ENCODE results near the gene NKAIN2. TPM values are rescaled to one million over a fixed set of nuclear protein-coding genes. Genes with fewer than 3 reads are reported as not detected.

NKAIN2 gene
- polyA plus RNA-seq, 1 of the 3 experiments (the other 2 are of a cell fraction), result not detected

DNA sequence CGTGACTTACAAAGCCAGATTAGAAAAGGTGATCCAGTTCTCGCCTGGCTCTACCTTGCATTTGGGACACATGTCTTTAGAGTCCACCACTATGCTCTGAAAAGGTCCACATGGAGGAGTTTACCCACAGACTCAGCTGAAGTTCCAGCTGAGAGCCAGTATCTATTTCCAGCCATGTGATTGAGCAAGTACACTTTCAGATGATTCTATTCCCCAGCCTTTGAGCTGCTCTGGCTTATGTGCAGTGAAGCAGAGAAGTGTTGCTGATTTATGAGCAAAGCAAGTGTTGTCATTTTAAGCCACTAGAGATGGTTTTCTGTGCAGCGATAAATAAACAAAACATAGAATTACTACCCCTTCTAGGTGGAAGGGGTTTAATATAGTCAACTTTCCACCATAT, 637.8 kb downstream of the NKAIN2 start:
- Histone ChIP-seq H3K79me2 (ENCODE audit: insufficient read depth) (no peaks in the 10 kb centered on the region), H3K27me3 (ENCODE audit: insufficient read depth) (no peaks in the 10 kb centered on the region), H3F3A (replicated peaks; ENCODE audit: insufficient read depth) (no peaks in the 10 kb centered on the region), H3K9ac (no peak overlapping the region), H3K9me3 (no peaks in the 10 kb centered on the region), H3K27ac (ENCODE audit: low read depth in 2 of 2, low read length in 1 of 2) (no peak overlapping the region), H2AFZ (ENCODE audit: low read depth) (no peak overlapping the region), H3K9me2 (0 out of 2 replicates have a peak, but pooled peaks cover 2% of the 10 kb centered on the region), H3K4me2 (no peak overlapping the region), H3K4me3 (ENCODE audit: low read depth in 2 of 2, low read length in 1 of 2) (no peak overlapping the region), H3K4me1 (ENCODE audit: control insufficient read depth in 1 of 2, insufficient read depth in 2 of 2, low read depth in 1 of 2, low read length in 1 of 2) (no peaks in the 10 kb centered on the region), H4K20me1 (ENCODE audit: insufficient read depth) (no peaks in the 10 kb centered on the region), H3K36me3 (replicated peaks in 1 of 2; ENCODE audit: control insufficient read depth in 1 of 2, insufficient read depth in 2 of 2, low read length in 1 of 2) (no peaks in the 10 kb centered on the region)
- no peak for DNase-seq
- ChIA-PET POLR2A (no interaction called here), CTCF (no interaction called here)
- WGBS (ENCODE audit: low lambda C conversion rate), result 9% methylated on average over 3 of the region's 3 CpGs
- TF ChIP-seq, protein P1, sequence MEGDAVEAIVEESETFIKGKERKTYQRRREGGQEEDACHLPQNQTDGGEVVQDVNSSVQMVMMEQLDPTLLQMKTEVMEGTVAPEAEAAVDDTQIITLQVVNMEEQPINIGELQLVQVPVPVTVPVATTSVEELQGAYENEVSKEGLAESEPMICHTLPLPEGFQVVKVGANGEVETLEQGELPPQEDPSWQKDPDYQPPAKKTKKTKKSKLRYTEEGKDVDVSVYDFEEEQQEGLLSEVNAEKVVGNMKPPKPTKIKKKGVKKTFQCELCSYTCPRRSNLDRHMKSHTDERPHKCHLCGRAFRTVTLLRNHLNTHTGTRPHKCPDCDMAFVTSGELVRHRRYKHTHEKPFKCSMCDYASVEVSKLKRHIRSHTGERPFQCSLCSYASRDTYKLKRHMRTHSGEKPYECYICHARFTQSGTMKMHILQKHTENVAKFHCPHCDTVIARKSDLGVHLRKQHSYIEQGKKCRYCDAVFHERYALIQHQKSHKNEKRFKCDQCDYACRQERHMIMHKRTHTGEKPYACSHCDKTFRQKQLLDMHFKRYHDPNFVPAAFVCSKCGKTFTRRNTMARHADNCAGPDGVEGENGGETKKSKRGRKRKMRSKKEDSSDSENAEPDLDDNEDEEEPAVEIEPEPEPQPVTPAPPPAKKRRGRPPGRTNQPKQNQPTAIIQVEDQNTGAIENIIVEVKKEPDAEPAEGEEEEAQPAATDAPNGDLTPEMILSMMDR (IDR thresholded peaks at IDR 0.05), result no peak
- TF ChIP-seq, protein P2, sequence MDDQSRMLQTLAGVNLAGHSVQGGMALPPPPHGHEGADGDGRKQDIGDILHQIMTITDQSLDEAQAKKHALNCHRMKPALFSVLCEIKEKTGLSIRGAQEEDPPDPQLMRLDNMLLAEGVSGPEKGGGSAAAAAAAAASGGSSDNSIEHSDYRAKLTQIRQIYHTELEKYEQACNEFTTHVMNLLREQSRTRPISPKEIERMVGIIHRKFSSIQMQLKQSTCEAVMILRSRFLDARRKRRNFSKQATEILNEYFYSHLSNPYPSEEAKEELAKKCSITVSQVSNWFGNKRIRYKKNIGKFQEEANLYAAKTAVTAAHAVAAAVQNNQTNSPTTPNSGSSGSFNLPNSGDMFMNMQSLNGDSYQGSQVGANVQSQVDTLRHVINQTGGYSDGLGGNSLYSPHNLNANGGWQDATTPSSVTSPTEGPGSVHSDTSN (IDR thresholded peaks at IDR 0.05), result no peak
- TF ChIP-seq MEF2A (IDR thresholded peaks at IDR 0.05; ENCODE audit: borderline replicate concordance, low read depth), result no peak
- TF ChIP-seq TEAD4 (IDR thresholded peaks at IDR 0.05; ENCODE audit: borderline replicate concordance, insufficient read depth), result no peak
- TF ChIP-seq RFX5 (IDR thresholded peaks at IDR 0.05; ENCODE audit: low read length), result no peak
- TF ChIP-seq, protein P3, sequence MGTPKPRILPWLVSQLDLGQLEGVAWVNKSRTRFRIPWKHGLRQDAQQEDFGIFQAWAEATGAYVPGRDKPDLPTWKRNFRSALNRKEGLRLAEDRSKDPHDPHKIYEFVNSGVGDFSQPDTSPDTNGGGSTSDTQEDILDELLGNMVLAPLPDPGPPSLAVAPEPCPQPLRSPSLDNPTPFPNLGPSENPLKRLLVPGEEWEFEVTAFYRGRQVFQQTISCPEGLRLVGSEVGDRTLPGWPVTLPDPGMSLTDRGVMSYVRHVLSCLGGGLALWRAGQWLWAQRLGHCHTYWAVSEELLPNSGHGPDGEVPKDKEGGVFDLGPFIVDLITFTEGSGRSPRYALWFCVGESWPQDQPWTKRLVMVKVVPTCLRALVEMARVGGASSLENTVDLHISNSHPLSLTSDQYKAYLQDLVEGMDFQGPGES (IDR thresholded peaks at IDR 0.05; ENCODE audit: low read depth, low read length), result no peak
- no peak for TF ChIP-seq SMC3 (IDR thresholded peaks at IDR 0.05; ENCODE audit: low read depth, low read length)
- TF ChIP-seq EP300 (IDR thresholded peaks at IDR 0.05; ENCODE audit: borderline replicate concordance in 1 of 2, low read depth in 1 of 2, low read length in 1 of 2), result no peak

DNA sequence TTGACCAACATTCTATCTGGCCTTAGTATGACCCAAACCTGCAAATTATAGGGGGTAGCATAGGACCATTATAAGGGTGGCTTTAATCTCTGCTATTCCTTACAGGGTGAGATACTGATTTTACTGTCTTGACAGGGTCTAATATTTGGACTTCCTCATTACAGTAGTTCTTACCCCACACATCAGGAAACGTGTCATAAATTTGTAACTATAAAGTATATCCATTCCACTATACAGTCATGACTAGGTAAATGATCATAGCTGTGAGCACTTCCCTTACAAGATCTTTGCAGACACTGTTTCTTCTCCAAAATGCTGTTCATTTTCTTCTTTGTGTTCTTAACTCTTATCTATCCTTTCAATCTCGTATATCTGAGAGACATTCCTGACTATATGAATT, 639.9 kb downstream of the NKAIN2 start:
- Histone ChIP-seq H3K9me2 (0 out of 2 replicates have a peak, but pooled peaks cover 2% of the 10 kb centered on the region), H3K27me3 (ENCODE audit: insufficient read depth) (no peaks in the 10 kb centered on the region), H3K36me3 (replicated peaks in 1 of 2; ENCODE audit: control insufficient read depth in 1 of 2, insufficient read depth in 2 of 2, low read length in 1 of 2) (no peaks in the 10 kb centered on the region), H3K4me3 (ENCODE audit: low read depth in 2 of 2, low read length in 1 of 2) (no peak overlapping the region), H3K4me2 (no peak overlapping the region), H2AFZ (ENCODE audit: low read depth) (no peak overlapping the region), H3K9me3 (no peaks in the 10 kb centered on the region), H3K4me1 (ENCODE audit: control insufficient read depth in 1 of 2, insufficient read depth in 2 of 2, low read depth in 1 of 2, low read length in 1 of 2) (no peaks in the 10 kb centered on the region), H3K9ac (no peak overlapping the region), H4K20me1 (ENCODE audit: insufficient read depth) (no peaks in the 10 kb centered on the region), H3K79me2 (ENCODE audit: insufficient read depth) (no peaks in the 10 kb centered on the region), H3K27ac (ENCODE audit: low read depth in 2 of 2, low read length in 1 of 2) (no peak overlapping the region), H3F3A (replicated peaks; ENCODE audit: insufficient read depth) (no peaks in the 10 kb centered on the region)
- POLR2A ChIA-PET, result no interaction called here
- 0% methylated on average over 2 of the region's 2 CpGs for WGBS (ENCODE audit: low lambda C conversion rate)
- DNase-seq, result no peak
- TF ChIP-seq, protein P3 (IDR thresholded peaks at IDR 0.05; ENCODE audit: low read depth, low read length), result no peak
- TF ChIP-seq, protein P4, sequence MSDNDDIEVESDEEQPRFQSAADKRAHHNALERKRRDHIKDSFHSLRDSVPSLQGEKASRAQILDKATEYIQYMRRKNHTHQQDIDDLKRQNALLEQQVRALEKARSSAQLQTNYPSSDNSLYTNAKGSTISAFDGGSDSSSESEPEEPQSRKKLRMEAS (IDR thresholded peaks at IDR 0.05; ENCODE audit: low read depth), result no peak
- TF ChIP-seq YY1 (IDR thresholded peaks at IDR 0.05; ENCODE audit: low read depth) (no peak), RFX5 (IDR thresholded peaks at IDR 0.05; ENCODE audit: low read length) (no peak)
- CTCF ChIA-PET, result no interaction called here

Measured in SK-N-SH (cell line).